H54 (cell line): ENCODE results near the gene VPS13D.
"Not testable (repeated sequence)": the region's sequence is repeated elsewhere in the genome, so short reads cannot be mapped to it uniquely, and the experiment has no call there.

Experiments
- DNase-seq: peaks from one replicate; pipeline ENCODE4 v3.0.0; 2011; ENCODE audit warnings: low spot score, mixed read lengths; ENCODE audit not compliant: insufficient read length
- FAIRE-seq: peaks from 3 replicates; lab custom pipeline; 2011; peaks lifted over from hg19 to GRCh38; lab: Jason Lieb, UNC
- POLR2A ChIP-seq: IDR thresholded peaks from 2 replicates; pipeline ENCODE4 v1.6.1; 2011; ENCODE audit warnings: low read depth, mild to moderate bottlenecking, low read length

VPS13D gene

GRCh38 chr1:12505639-12506280 is 275.9 kb downstream of the VPS13D start:
- DNase-seq, result no peak
- TF ChIP-seq POLR2A, result no peak
- FAIRE-seq, result no peak

GRCh38 chr1:12506281-12507280 is 276.8 kb downstream of the VPS13D start:
- DNase-seq, result no peak
- TF ChIP-seq POLR2A, result no peak
- no peak for FAIRE-seq

GRCh38 chr1:12507631-12508030 is 277.8 kb downstream of the VPS13D start:
- DNase-seq (no peak), FAIRE-seq (no peak)
- TF ChIP-seq POLR2A, result no peak

- DNase-seq (no peak), FAIRE-seq (no peak)
- TF ChIP-seq POLR2A, result no peak
Measured at GRCh38 chr1:12508849-12509248, 279.0 kb downstream of the VPS13D start.

- FAIRE-seq, result no peak
- TF ChIP-seq POLR2A, result no peak
- no peak for DNase-seq
Measured at GRCh38 chr1:12511128-12511484, 281.3 kb downstream of the VPS13D start.

- DNase-seq (no peak), FAIRE-seq (no peak)
- no peak for TF ChIP-seq POLR2A
Measured at GRCh38 chr1:12511516-12512468, 282.0 kb downstream of the VPS13D start.

GRCh38 chr1:12513181-12513580 is 283.4 kb downstream of the VPS13D start:
- FAIRE-seq (no peak), DNase-seq (no peak)
- no peak for TF ChIP-seq POLR2A

GRCh38 chr1:12514590-12514989 is 284.8 kb downstream of the VPS13D start:
- TF ChIP-seq POLR2A, result no peak
- no peak for DNase-seq
- FAIRE-seq, result no peak

- FAIRE-seq (no peak), DNase-seq (no peak)
- TF ChIP-seq POLR2A, result no peak
Measured at GRCh38 chr1:12515234-12515633, 285.4 kb downstream of the VPS13D start.

- no peak for FAIRE-seq
- TF ChIP-seq POLR2A, result no peak
Measured at GRCh38 chr1:12516741-12517140, 286.9 kb downstream of the VPS13D start.

GRCh38 chr1:12518931-12519692 is 289.3 kb downstream of the VPS13D start:
- FAIRE-seq (no peak), DNase-seq (no peak)
- no peak for TF ChIP-seq POLR2A

More at GRCh38 chr1:12516741-12517140, 286.9 kb downstream of the VPS13D start:
- no peak for DNase-seq

GRCh38 chr1:12519693-12520364 is 290.0 kb downstream of the VPS13D start:
- no peak for DNase-seq
- no peak for TF ChIP-seq POLR2A
- no peak for FAIRE-seq

GRCh38 chr1:12521096-12521495 is 291.3 kb downstream of the VPS13D start:
- DNase-seq, result no peak

GRCh38 chr1:12522780-12523179 is 292.9 kb downstream of the VPS13D start:
- not testable (repeated sequence) for DNase-seq, FAIRE-seq

More at GRCh38 chr1:12521096-12521495, 291.3 kb downstream of the VPS13D start:
- TF ChIP-seq POLR2A, result no peak
- FAIRE-seq, result no peak
